Lung (tissue), 12 donors: ENCODE data around the gene ZRANB3. TPM values are rescaled to one million over a fixed set of nuclear protein-coding genes. Genes with fewer than 3 reads are reported as not detected.

Source experiments
- ATAC-seq: fragments of 200-7000 bp; cut with Tn5 transposase; one replicate; pipeline ENCODE4 v1.9.1; 2020; ENCODE audit warnings: moderate number of reproducible peaks; ENCODE audit not compliant: insufficient read depth, low FRiP score
- DNase-seq, 3 donors: peaks; one replicate each; pipeline ENCODE4 v3.0.0-alpha.2; 2013 to 2017
- H3K27ac ChIP-seq, 2 donors: one replicate each; pipeline ENCODE4 v1.5.1; 2013; ENCODE audit warnings: mild to moderate bottlenecking in 2 of 2, moderate library complexity in 2 of 2, control low read depth in 1 of 2, inconsistent platforms in 1 of 2, low read depth in 1 of 2, low read length in 1 of 2
- H3K27me3 ChIP-seq, 3 donors: one replicate each; pipeline ENCODE4 v1.5.1; 2013; ENCODE audit warnings: low read length in 2 of 3; ENCODE audit not compliant: control insufficient read depth in 3 of 3, insufficient read depth in 3 of 3
- H3K36me3 ChIP-seq, 4 donors: one replicate each; pipeline ENCODE4 v1.5.1; 2013; ENCODE audit warnings: low read length in 4 of 4, mild to moderate bottlenecking in 1 of 4, moderate library complexity in 1 of 4; ENCODE audit not compliant: control insufficient read depth in 4 of 4, insufficient read depth in 4 of 4
- H3K4me1 ChIP-seq, 5 donors: one replicate each; pipeline ENCODE4 v1.5.1; 2013; ENCODE audit warnings: low read length in 5 of 5, mild to moderate bottlenecking in 2 of 5, moderate library complexity in 1 of 5; ENCODE audit not compliant: control insufficient read depth in 5 of 5, insufficient read depth in 5 of 5
- H3K4me3 ChIP-seq: one replicate; pipeline ENCODE4 v1.5.1; 2013; ENCODE audit warnings: mild to moderate bottlenecking, control low read depth, moderate library complexity
- H3K9ac ChIP-seq, 2 donors: one replicate each; pipeline ENCODE4 v1.5.1; 2013; ENCODE audit warnings: low read length in 2 of 2, control low read depth in 1 of 2; ENCODE audit not compliant: insufficient read depth in 1 of 2
- H3K9me3 ChIP-seq, 4 donors: one replicate each; pipeline ENCODE4 v1.5.1; 2013; ENCODE audit warnings: low read length in 3 of 4, mild to moderate bottlenecking in 1 of 4, moderate library complexity in 1 of 4; ENCODE audit not compliant: control insufficient read depth in 4 of 4, insufficient read depth in 3 of 4
- CTCF ChIP-seq: IDR thresholded peaks from 2 replicates; pipeline ENCODE4 v1.5.1; 2012; ENCODE audit warnings: mild to moderate bottlenecking; ENCODE audit errors: control extremely low read depth, extremely low read depth
- WGBS, 2 donors: extraction: QIAGEN DNeasy Blood & Tissue Kit; methylation state at CpG; one replicate each; pipeline ENCODE4 v1.1.7; 2013; 5-methylcytosine and 5-hydroxymethylcytosine counted together
- polyA plus RNA-seq, 2 donors: library from polyadenylated mRNA; stranded (reverse); fragments of 200-250 nt; gene quantifications; one replicate each; pipeline ENCODE4 v1.2.1, GENCODE V29; 2013
- total RNA-seq, 2 donors: library from RNA; depleted of rRNA in 1 of 2; stranded (reverse); fragments of >200 nt in 1 of 2; gene quantifications; one replicate each; pipeline ENCODE4 v1.2.1, GENCODE V29; 2014 to 2021
- donor health status: control.
- donor health status: control.
- donor health status: Bipolar disorder and iron deficiency.
- donor health status: healthy.
- donor health status: DM: yes; HTN: yes; CAD: no.

The ZRANB3 gene
- total and polyA plus RNA-seq, 4 donors = 1.3 to 14.9 (median 3.3) TPM

DNA sequence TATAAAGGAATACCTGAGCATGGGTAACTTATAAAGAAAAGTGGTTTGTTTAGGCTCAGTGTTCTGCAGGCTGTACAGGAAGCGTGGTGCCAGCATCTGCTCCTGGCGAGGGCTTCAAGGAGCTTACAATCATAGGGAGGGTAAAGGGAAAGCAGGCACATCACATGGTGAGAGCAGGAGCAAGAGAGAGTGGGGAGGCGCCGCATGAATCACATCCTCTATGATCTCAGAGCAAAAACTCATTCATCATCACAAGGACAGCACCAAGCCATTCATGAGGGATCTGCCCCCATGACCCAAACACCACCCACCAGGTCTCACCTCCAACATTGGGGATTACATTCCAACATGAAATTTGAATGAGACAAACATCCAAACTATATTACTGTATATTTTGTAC is 32.8 kb upstream of the ZRANB3 start:
- TF ChIP-seq CTCF = no peak
- ATAC-seq = no peak
- Histone ChIP-seq H3K4me3 (no peak overlapping the region), H3K9me3 (peaks cover 0 to 1% (median 0%) of the 10 kb centered on the region in 4 donors), H3K9ac (no peak overlapping the region), H3K36me3 (peaks cover 0 to 1% (median 0%) of the 10 kb centered on the region in 4 donors), H3K27me3 (no peaks in the 10 kb centered on the region), H3K27ac (no peak overlapping the region), H3K4me1 (no peaks in the 10 kb centered on the region)
- 95 to 99% methylated on average over 4 of the region's 4 CpGs for WGBS, 2 donors
- DNase-seq = no peak

GRCh38 chr2:135561925-135562324 is 30.9 kb upstream of the ZRANB3 start:
- 98% methylated on average over 4 of the region's 4 CpGs for WGBS, 2 donors
- Histone ChIP-seq H3K27ac (no peak overlapping the region), H3K36me3 (peaks cover 0 to 3% (median 0%) of the 10 kb centered on the region in 4 donors), H3K27me3 (no peaks in the 10 kb centered on the region), H3K4me3 (no peak overlapping the region), H3K9ac (no peak overlapping the region), H3K4me1 (no peaks in the 10 kb centered on the region), H3K9me3 (peaks cover 0 to 1% (median 0%) of the 10 kb centered on the region in 4 donors)
- ATAC-seq = no peak
- TF ChIP-seq CTCF = no peak
- DNase-seq = no peak

GRCh38 chr2:135557530-135557929 is 26.5 kb upstream of the ZRANB3 start:
- Histone ChIP-seq H3K4me1 (no peaks in the 10 kb centered on the region), H3K9ac (no peak overlapping the region), H3K27ac (no peak overlapping the region), H3K4me3 (no peak overlapping the region), H3K36me3 (peaks cover 0 to 3% (median 0%) of the 10 kb centered on the region in 4 donors), H3K27me3 (no peaks in the 10 kb centered on the region), H3K9me3 (no peaks in the 10 kb centered on the region)
- TF ChIP-seq CTCF = no peak
- ATAC-seq (no peak), DNase-seq (peak in 1 of 3 donors; percentile 11)
- WGBS, 2 donors = 85 to 87% methylated on average over 1 of the region's 1 CpG

DNA sequence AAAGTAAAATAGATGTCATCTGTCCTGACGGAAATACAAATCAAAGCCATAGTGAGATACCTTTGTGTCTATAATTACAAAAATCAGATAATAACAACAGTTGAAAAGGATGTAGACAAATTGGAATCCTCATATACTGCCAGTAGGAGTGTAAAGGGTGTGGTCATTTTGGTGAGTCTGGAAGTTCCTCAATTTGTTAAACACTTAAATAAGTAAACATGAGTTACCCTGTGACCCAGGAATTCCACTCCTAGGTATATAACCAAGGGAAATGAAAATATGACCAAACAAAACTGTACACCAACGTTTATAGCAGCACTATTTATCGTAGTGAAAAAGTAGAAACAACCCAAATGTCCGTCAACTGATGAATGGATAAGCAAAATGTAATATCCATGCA is 24.3 kb upstream of the ZRANB3 start:
- no peak overlapping the region for H3K4me3 ChIP-seq
- H3K9ac ChIP-seq = no peak overlapping the region
- WGBS, 2 donors = 77 to 86% methylated on average over 4 of the region's 4 CpGs
- no peak for TF ChIP-seq CTCF
- H3K36me3 ChIP-seq = peaks cover 0 to 3% (median 0%) of the 10 kb centered on the region in 4 donors
- no peaks in the 10 kb centered on the region for H3K9me3 ChIP-seq
- ATAC-seq = no peak
- no peak overlapping the region for H3K27ac ChIP-seq
- H3K4me1 ChIP-seq = peaks cover 0 to 4% (median 0%) of the 10 kb centered on the region in 5 donors
- no peak for DNase-seq
- no peaks in the 10 kb centered on the region for H3K27me3 ChIP-seq
